Testis (tissue), 3 donors: ENCODE results near the gene FOXD4L6. TPM values are rescaled to one million over a fixed set of nuclear protein-coding genes. Genes with fewer than 3 reads are reported as not detected.

ENCODE experiments used
- polyA plus RNA-seq: library from polyadenylated mRNA; stranded (reverse); fragments of 350-450 nt; fragmentation: Illumina TruSeq; extraction: RNeasy Lipid Tissue Mini Kit (QIAGEN cat#74804); gene quantifications from one replicate; pipeline ENCODE4 v1.2.3, GENCODE V29; 2014; ENCODE audit warnings: low read depth, low replicate concordance; ENCODE audit not compliant: insufficient read depth
- total RNA-seq, 2 donors: library from RNA; depleted of rRNA; stranded (reverse); fragments of >200 nt; gene quantifications; one replicate each; pipeline ENCODE4 v1.2.3, GENCODE V29; 2016

Gene FOXD4L6
- total and polyA plus RNA-seq, 3 donors from 2014 or later: not detected

Other genes starting within 250 kb of the FOXD4L6 start
- 10 to 100 TPM; 17.6 to 22.5 TPM for gene ZNG1F, start 60.6 kb upstream of the FOXD4L6 start, total RNA-seq
- gene ZNG1F, start 60.6 kb upstream of the FOXD4L6 start, polyA plus RNA-seq: 15.5 TPM